Sigmoid colon (tissue), 4 donors: Measurements from ENCODE around the gene INTS3.

ENCODE experiments used
- CTCF ChIP-seq, 4 experiments: fragments of 450-650 bp in 3 of 4; fragments of 200-600 bp in 1 of 4; IDR thresholded peaks; one replicate each; pipeline ENCODE4 v1.5.1; 2016 to 2019; ENCODE audit warnings: antibody characterized with exemption in 4 of 4, mild to moderate bottlenecking in 3 of 4, moderate library complexity in 2 of 4
- POLR2AphosphoS5 ChIP-seq, 4 donors: sonication (generic); formaldehyde crosslinking; IDR thresholded peaks; one replicate each; pipeline ENCODE4 v1.6.1; 2017; ENCODE audit warnings: antibody characterized with exemption in 4 of 4

DNA sequence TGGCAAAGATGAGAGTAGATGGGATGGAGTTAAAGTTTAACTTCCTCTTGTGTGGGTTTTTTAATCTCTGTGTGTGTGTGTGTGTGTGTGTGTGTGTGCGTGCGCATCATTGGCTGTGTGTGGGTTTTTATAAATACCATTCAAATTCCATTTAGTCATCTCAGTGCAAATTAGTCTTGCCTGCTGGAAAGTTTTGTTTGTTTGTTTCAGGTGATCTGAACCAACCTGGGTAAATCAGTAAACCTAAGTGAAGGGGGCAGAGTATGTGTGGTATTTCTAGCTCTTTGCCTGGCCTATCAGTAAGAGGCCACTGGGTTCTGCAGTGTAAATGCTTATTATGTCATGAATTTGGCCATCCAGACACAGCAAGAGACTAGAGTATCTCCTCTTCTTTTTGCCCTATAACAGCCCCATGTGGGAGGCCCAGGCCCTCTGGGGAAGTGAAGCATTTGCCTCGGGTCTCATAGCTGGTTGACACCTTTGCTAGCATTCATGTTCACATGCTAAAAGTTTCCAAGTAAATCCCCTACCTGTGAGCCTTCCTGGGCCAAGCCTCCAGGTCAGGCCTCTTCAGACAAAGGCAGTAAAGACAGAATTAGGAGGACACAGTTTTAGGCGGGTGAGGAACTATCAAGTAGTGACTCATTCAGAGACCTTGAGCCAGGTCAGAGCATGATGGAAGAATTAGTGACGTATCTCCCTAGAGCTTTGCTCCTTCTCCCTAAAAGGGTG, 14.7 kb downstream of the INTS3 start:
- no peak for TF ChIP-seq POLR2AphosphoS5 (IDR thresholded peaks at IDR 0.05)
- no peak for TF ChIP-seq CTCF (IDR thresholded peaks at IDR 0.05)
